GM19463 (cell line): ENCODE data around the gene KLK10.
"Not testable (repeated sequence)": the region's sequence is repeated elsewhere in the genome, so short reads cannot be mapped to it uniquely, and the experiment has no call there.

ENCODE experiments used
- ATAC-seq: cut with Tn5 transposase; IDR thresholded peaks from one replicate; pipeline ENCODE4 v1.9.1; 2021; ENCODE audit warnings: mild to moderate bottlenecking, moderate library complexity; ENCODE audit not compliant: unreplicated experiment

KLK10 gene

GRCh38 chr19:50969810-50970209 is 49.7 kb downstream of the KLK10 start:
- not testable (repeated sequence) for ATAC-seq

GRCh38 chr19:50969413-50969760 is 50.1 kb downstream of the KLK10 start, which contains the start of gene KLK6:
TSS of gene KLK6 (minus strand) at chr19:50969591. CDS start at chr19:50968104, 1,487 bp downstream.
- ATAC-seq: no peak

GRCh38 chr19:50968716-50969412 is 50.6 kb downstream of the KLK10 start:
- ATAC-seq: no peak

GRCh38 chr19:50967929-50968715 is 51.4 kb downstream of the KLK10 start:
- ATAC-seq: no peak

GRCh38 chr19:50964266-50964665 is 55.2 kb downstream of the KLK10 start:
- ATAC-seq: no peak

GRCh38 chr19:50963381-50963780 is 56.1 kb downstream of the KLK10 start:
- ATAC-seq: no peak
